Osteoblast (primary cell): Measurements from ENCODE around the gene SIGLEC11. TPM values are rescaled to one million over a fixed set of nuclear protein-coding genes. Genes with fewer than 3 reads are reported as not detected.
"Not testable (repeated sequence)": the region's sequence is repeated elsewhere in the genome, so short reads cannot be mapped to it uniquely, and the experiment has no call there.

Source experiments
- DNase-seq: peaks from one replicate; pipeline ENCODE4 v3.0.0; 2011; ENCODE audit warnings: low spot score, mixed read lengths; ENCODE audit not compliant: insufficient read length; ENCODE audit errors: missing footprints
- H2AFZ ChIP-seq: 2 replicates; pipeline ENCODE4 v1.6.0; 2011; ENCODE audit warnings: mild to moderate bottlenecking, low read length
- H3K27ac ChIP-seq: 2 replicates; pipeline ENCODE4 v1.5.1; 2011; ENCODE audit warnings: mild to moderate bottlenecking, low read depth, low read length, moderate library complexity
- H3K27me3 ChIP-seq: 2 replicates; pipeline ENCODE4 v1.6.0; 2012; ENCODE audit warnings: mild to moderate bottlenecking, control low read depth, inconsistent platforms, low read length, moderate library complexity; ENCODE audit not compliant: insufficient read depth
- H3K36me3 ChIP-seq: 2 replicates; pipeline ENCODE4 v1.5.1; 2011; ENCODE audit warnings: mild to moderate bottlenecking, low read length, control low read depth, moderate library complexity; ENCODE audit not compliant: insufficient read depth
- H3K4me1 ChIP-seq: 2 replicates; pipeline ENCODE4 v1.5.1; 2011; ENCODE audit warnings: mild to moderate bottlenecking, low read length, control low read depth, moderate library complexity; ENCODE audit not compliant: insufficient read depth
- H3K4me2 ChIP-seq: 2 replicates; pipeline ENCODE4 v1.6.0; 2011; ENCODE audit warnings: mild to moderate bottlenecking, low read length; ENCODE audit not compliant: insufficient read depth
- H3K4me3 ChIP-seq: fragments of 200-600 bp; sonication (generic); 3 replicates; pipeline ENCODE4 v1.5.1; 2012; ENCODE audit warnings: mild to moderate bottlenecking, low read length, inconsistent platforms; ENCODE audit not compliant: insufficient read depth
- H3K79me2 ChIP-seq: 2 replicates; pipeline ENCODE4 v1.6.0; 2012; ENCODE audit warnings: mild to moderate bottlenecking, low read length, control low read depth, inconsistent platforms; ENCODE audit not compliant: insufficient read depth
- H3K9me3 ChIP-seq: 2 replicates; pipeline ENCODE4 v1.5.1; 2011; ENCODE audit warnings: low read depth, low read length, control low read depth
- H4K20me1 ChIP-seq: 2 replicates; pipeline ENCODE4 v1.6.0; 2012; ENCODE audit warnings: mild to moderate bottlenecking, low read length, control low read depth; ENCODE audit not compliant: insufficient read depth
- total RNA-seq: library from RNA; depleted of rRNA; stranded (reverse); fragments of >200 nt; gene quantifications from 2 replicates; pipeline ENCODE4 v1.2.3, GENCODE V29; 2012
- TF ChIP-seq, protein P1 (sequence below): IDR thresholded peaks from 2 replicates; pipeline ENCODE4 v1.5.1; 2011; ENCODE audit warnings: mild to moderate bottlenecking, low read depth, low read length, moderate library complexity; ENCODE audit errors: extremely low read depth

SIGLEC11 gene
- total RNA-seq, 1 donor = under 0.01 TPM

DNA sequence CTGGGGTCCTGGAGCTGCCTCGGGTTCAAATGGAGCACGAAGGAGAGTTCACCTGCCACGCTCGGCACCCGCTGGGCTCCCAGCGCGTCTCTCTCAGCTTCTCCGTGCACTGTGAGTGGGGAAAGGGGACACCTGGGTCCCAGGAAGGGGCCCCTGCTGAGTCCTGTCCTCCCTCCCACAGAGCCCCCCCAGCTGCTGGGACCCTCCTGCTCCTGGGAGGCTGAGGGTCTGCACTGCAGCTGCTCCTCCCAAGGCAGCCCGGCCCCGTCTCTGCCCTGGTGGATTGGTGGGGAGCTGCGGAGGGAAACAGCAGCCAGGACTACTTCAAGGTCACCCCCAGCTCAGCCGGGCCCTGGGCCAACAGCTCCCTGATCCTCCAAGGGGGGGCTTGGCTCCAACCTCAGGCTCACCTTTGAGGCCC lies 11.0 kb upstream of the SIGLEC11 start:
- H3K79me2 ChIP-seq = no peaks in the 10 kb centered on the region
- no peaks in the 10 kb centered on the region for H3K9me3 ChIP-seq
- H3K4me1 ChIP-seq = no peaks in the 10 kb centered on the region
- no peak overlapping the region for H3K4me3 ChIP-seq
- no peak overlapping the region for H2AFZ ChIP-seq
- H3K27ac ChIP-seq = no peak overlapping the region
- peaks cover 10% of the 10 kb centered on the region for H3K27me3 ChIP-seq
- no peak overlapping the region for H3K4me2 ChIP-seq
- H4K20me1 ChIP-seq = peaks cover 4% of the 10 kb centered on the region
- no peak for DNase-seq
- TF ChIP-seq, protein P1, sequence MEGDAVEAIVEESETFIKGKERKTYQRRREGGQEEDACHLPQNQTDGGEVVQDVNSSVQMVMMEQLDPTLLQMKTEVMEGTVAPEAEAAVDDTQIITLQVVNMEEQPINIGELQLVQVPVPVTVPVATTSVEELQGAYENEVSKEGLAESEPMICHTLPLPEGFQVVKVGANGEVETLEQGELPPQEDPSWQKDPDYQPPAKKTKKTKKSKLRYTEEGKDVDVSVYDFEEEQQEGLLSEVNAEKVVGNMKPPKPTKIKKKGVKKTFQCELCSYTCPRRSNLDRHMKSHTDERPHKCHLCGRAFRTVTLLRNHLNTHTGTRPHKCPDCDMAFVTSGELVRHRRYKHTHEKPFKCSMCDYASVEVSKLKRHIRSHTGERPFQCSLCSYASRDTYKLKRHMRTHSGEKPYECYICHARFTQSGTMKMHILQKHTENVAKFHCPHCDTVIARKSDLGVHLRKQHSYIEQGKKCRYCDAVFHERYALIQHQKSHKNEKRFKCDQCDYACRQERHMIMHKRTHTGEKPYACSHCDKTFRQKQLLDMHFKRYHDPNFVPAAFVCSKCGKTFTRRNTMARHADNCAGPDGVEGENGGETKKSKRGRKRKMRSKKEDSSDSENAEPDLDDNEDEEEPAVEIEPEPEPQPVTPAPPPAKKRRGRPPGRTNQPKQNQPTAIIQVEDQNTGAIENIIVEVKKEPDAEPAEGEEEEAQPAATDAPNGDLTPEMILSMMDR = no peak
- H3K36me3 ChIP-seq = no peaks in the 10 kb centered on the region

DNA sequence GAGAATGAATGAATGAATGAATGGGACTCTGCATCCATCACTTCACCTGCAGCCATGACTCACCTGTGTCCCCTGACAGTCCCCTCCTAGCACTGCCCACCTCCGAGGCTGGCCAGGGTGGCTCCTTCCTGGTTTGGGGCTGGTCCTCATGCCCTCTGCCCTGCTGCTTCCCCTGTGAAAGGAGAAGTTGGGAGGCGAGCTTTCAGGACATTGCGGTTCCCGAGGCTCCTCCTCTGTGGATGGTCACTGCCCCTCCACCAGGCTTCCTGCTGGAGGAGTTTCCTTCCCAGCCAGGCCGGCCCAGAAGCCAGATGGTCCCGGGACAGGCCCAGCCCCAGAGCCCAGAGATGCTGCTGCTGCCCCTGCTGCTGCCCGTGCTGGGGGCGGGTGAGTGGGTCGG lies 8.4 kb upstream of the SIGLEC11 start:
- H4K20me1 ChIP-seq, H3K79me2 ChIP-seq, H2AFZ ChIP-seq, H3K4me2 ChIP-seq, H3K27me3 ChIP-seq, H3K4me3 ChIP-seq, H3K36me3 ChIP-seq, H3K4me1 ChIP-seq, H3K27ac ChIP-seq, DNase-seq, H3K9me3 ChIP-seq: not testable (repeated sequence)

DNA sequence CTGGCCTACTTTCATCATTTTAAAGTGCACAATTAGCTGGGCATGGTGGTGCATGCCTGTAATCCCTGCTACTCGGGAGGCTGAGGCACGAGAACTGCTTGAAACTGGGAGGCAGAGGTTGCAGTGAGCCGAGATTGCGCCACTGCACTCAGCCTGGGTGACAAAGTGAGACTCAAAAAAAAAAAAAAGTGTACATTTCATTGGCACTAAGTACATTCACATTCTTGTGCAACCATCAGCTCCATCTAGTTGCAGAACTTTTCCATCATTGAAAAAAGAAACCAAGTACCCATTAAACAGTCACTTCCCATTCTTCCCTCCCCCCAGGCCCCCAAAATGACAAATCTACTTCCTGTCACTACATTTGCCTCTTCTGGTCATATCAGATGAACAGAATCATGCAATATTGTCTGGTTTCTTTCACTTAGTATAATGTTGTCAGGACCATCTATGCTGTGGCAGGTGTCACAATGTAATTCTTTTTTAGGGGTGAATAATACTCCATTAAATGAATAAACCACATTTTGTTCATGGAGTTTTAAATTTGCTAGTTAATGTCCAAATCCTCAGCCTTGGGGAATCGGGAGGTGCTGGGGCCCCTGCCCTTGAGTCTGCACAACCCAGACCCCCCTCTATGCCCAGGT lies 7.4 kb upstream of the SIGLEC11 start:
- Histone ChIP-seq H3K4me1 (no peaks in the 10 kb centered on the region), H3K27ac (no peak overlapping the region), H3K9me3 (no peaks in the 10 kb centered on the region), H3K27me3 (peaks cover 10% of the 10 kb centered on the region), H3K36me3 (no peaks in the 10 kb centered on the region), H3K4me2 (no peak overlapping the region), H2AFZ (no peak overlapping the region), H3K4me3 (no peak overlapping the region), H3K79me2 (no peaks in the 10 kb centered on the region), H4K20me1 (no peaks in the 10 kb centered on the region)
- no peak for DNase-seq
- TF ChIP-seq, protein P1 = no peak

DNA sequence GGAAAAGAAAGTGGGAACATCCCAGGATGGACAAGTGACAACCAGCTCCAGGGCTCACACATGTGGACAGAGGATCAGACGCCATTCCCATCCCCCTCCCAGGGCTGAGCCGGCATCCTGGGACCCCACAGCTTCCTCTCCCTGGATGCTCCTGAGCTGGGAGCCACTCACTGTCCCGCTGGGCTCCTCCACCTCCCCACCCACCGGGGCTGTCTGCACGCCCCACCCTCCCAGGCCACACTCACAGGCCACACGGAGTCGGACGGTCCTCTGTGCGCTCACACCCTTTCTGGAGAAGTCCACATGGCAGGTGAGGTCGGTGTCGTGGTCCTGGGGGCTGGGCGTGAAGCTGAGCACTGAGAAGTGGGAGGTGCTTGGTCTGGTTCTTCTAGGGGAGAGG lies 1.1 kb downstream of the SIGLEC11 start:
- H3K27me3 ChIP-seq = peaks cover 24% of the 10 kb centered on the region
- DNase-seq, H3K79me2 ChIP-seq, H3K4me3 ChIP-seq, H3K9me3 ChIP-seq, H3K4me1 ChIP-seq, H2AFZ ChIP-seq, H3K4me2 ChIP-seq, H4K20me1 ChIP-seq, H3K27ac ChIP-seq, H3K36me3 ChIP-seq: not testable (repeated sequence)

DNA sequence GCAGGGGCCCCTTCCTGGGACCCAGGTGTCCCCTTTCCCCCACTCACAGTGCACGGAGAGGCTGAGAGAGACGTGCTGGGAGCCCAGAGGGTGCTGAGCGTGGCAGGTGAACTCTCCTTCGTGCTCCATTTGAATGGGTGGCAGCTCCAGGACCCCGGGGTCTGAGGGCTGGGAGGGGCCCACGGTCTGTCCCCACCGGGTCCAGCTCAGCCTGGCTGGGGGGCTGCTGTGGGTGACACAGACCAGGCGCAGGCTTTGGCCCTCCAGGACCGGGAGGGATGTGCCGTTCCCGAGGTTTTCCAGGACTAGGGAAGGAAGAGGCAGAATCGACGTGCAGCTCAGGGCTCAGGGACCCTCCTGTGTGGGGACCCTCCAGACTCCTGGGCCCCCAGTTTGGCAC lies 2.4 kb downstream of the SIGLEC11 start:
- not testable (repeated sequence) for H3K36me3 ChIP-seq, H3K27ac ChIP-seq, DNase-seq, H3K4me3 ChIP-seq, H2AFZ ChIP-seq, H3K79me2 ChIP-seq, H4K20me1 ChIP-seq, H3K4me2 ChIP-seq, H3K4me1 ChIP-seq, H3K9me3 ChIP-seq
- H3K27me3 ChIP-seq = peaks cover 37% of the 10 kb centered on the region

DNA sequence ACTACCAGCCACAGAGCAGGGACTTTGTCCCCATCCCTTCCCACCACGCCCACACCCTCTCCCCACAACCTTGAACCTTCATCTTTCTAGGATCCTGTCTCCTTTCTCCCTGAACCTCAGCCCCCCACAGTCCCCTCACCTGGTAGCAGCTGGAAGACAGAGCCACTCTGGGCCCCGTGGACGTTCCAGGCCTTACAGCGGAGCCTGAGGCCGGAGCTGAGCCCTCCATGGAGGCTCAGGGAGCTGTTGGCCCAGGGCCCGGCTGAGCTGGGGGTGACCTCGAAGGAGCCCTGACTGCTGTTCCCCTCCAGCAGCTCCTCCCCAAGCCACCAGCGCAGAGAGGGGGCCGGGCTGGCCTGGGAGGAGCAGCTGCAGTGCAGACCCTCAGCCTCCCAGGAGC lies 2.8 kb downstream of the SIGLEC11 start:
- not testable (repeated sequence) for H2AFZ ChIP-seq, H3K79me2 ChIP-seq, H3K4me3 ChIP-seq, H3K27ac ChIP-seq, H3K9me3 ChIP-seq, H3K4me2 ChIP-seq, H4K20me1 ChIP-seq, H3K4me1 ChIP-seq, H3K36me3 ChIP-seq, DNase-seq
- peaks cover 42% of the 10 kb centered on the region for H3K27me3 ChIP-seq
